GM19468 (cell line): ENCODE results near the gene CDYL2.
"Not testable (repeated sequence)": the region's sequence is repeated elsewhere in the genome, so short reads cannot be mapped to it uniquely, and the experiment has no call there.

Experiments used
- ATAC-seq: cut with Tn5 transposase; IDR thresholded peaks from one replicate; pipeline ENCODE4 v1.9.1; 2021; ENCODE audit warnings: mild to moderate bottlenecking, moderate library complexity, moderate number of reproducible peaks; ENCODE audit not compliant: unreplicated experiment; ENCODE audit errors: extremely low read depth

CDYL2 gene

GRCh38 chr16:80804526-80805383 lies at the start of gene CDYL2:
CDYL2 (minus strand) TSS chr16:80804598; CDS start chr16:80804173, 425 bp downstream.
- peak; percentile 24 for ATAC-seq

DNA sequence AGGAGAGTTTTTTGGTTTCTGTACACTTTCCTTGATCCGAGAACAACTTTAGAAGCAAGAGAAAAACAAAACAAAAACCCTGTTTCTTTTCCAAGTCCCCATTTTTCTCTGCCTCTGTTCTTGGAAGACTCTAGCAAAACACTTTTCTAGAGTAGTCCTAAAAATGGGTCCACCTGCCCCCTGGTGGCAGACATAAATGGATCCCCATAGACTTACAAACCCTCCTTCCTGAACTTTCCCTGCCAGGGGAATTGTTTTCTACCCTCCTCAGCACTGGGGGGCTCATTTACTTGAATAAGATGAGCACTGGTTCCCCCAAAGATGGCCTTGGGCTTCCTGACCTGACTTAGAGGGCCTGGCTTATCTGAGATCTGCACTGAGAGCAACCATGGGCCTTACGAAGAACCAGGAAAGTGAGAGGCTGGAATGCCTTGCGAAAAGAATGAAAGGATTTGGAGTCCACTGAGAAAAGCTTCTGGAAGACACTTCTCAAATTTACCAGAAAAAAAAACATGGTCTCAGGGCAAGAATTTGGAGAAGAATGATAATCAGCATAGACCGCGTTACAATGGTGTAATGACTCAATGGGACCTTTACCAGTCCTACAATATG lies 48.0 kb upstream of the CDYL2 start:
- no peak for ATAC-seq

DNA sequence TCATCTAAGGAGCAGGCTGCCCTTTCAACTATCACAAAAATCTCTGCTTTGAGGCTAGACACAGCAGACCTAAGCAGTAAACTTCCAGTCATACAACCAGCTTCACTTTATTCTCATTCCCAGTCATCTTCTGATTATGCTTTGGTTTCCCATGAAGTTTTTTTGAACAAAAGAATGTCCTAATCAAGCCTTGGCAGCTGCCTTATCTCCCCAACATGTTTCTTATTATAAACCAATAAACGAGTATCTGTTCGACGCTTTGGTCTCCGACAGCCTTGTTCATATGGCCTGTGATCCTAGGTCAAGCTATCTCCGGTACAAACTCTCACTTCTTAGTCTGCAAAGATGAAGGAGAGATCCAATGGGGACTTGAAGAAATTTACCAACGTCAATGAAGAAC lies 47.4 kb upstream of the CDYL2 start:
- ATAC-seq, result no peak

DNA sequence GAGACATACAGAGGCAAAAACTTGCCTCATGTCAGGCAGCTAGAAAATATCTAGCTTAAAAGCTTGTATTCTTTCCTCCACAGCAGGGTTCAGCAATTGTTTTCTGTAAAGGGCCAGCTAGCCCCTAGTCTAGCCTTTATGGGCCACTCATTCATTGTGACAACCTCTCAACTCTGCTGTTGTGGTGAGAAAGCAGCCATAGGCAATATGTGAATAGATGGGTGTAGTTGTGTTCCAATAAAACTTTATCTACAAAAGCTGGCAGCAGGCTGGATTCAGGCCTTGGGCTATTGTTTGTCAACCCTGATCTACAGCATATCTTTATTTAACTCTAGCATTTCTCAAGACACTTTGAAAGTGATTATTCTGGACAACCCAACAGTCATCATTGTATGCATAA lies 46.4 kb upstream of the CDYL2 start:
- ATAC-seq, result no peak

- no peak for ATAC-seq
These were observed 44.5 kb upstream of the CDYL2 start for GRCh38 chr16:80848862-80849261.

GRCh38 chr16:80846680-80847079 lies 42.3 kb upstream of the CDYL2 start:
- ATAC-seq, result no peak

- ATAC-seq, result no peak
These were observed 41.9 kb upstream of the CDYL2 start for GRCh38 chr16:80846275-80846674.

DNA sequence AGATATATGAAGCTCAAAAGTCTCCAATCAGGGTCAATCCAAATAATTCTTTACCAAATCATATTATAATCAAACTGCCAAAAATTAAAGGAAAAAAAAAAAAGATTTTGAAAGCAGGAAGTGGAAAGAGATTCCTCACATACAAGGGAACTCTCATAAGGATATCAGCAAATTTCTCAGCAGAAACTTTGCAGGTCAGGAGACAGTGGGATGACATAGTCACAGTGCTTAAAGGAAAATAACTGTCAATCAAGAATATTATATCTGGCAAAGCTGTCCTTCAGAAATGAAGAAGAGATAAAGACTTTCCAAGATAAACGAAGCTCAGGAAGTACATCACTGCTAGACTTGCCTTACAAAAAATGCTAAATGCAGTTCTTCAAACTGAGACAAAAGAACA lies 40.0 kb upstream of the CDYL2 start:
- no peak for ATAC-seq

- no peak for ATAC-seq
These were observed 36.8 kb upstream of the CDYL2 start for GRCh38 chr16:80841231-80841630.

DNA sequence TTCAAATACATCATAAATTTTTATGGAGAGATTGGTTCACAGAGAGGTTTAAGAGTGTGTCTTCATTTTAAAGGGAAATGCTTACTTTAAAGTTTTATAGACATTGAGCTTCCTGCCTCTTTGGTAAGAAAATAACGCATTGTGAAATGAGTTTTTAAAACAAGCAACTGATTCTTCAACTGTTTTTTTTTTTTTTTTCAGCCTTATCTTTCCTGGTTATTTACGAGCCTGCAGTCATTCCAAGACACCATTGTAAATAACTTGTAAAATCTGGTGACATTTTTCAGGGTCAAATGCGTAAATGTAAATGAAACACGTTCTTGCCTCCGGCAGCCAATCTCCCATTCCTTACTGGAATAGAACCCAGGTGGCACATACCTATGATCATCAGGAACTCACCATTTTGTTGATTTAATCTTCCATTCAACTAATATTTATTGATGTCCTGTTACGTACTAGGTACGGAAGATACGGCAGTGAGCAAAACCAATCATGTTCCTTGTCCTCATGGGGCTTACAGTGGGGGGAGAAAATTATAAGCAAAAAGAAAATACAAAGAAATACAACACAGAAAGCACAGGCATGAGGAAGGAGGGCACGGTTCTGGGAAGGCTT lies 33.2 kb upstream of the CDYL2 start:
- no peak for ATAC-seq

GRCh38 chr16:80836846-80837245 lies 32.4 kb upstream of the CDYL2 start:
- no peak for ATAC-seq

DNA sequence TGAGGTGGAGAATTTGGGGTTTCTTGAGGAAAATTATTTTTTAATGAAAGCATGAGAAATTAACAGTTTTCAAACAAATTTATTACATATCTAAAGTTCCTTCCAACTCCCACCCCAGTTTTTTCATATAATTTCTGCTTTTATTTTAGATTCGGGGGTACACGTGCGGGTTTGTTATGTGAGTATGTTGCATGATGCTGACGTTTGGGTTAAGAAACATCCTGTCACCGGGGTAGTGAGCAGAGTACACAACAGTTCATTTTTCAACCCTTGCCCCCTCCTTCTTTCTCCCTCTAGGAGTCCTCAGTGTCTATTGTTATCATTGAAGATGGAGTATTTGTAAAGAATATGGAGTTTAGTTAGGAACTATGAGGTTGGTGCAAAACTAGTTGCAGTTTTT lies 31.8 kb upstream of the CDYL2 start:
- ATAC-seq, result no peak

- no peak for ATAC-seq
These were observed 26.6 kb upstream of the CDYL2 start for GRCh38 chr16:80831039-80831438.

GRCh38 chr16:80828495-80828894 lies 24.1 kb upstream of the CDYL2 start:
- ATAC-seq, result no peak

GRCh38 chr16:80827007-80827406 lies 22.6 kb upstream of the CDYL2 start:
- ATAC-seq, result no peak

GRCh38 chr16:80825365-80825758 lies 21.0 kb upstream of the CDYL2 start:
- no peak for ATAC-seq

DNA sequence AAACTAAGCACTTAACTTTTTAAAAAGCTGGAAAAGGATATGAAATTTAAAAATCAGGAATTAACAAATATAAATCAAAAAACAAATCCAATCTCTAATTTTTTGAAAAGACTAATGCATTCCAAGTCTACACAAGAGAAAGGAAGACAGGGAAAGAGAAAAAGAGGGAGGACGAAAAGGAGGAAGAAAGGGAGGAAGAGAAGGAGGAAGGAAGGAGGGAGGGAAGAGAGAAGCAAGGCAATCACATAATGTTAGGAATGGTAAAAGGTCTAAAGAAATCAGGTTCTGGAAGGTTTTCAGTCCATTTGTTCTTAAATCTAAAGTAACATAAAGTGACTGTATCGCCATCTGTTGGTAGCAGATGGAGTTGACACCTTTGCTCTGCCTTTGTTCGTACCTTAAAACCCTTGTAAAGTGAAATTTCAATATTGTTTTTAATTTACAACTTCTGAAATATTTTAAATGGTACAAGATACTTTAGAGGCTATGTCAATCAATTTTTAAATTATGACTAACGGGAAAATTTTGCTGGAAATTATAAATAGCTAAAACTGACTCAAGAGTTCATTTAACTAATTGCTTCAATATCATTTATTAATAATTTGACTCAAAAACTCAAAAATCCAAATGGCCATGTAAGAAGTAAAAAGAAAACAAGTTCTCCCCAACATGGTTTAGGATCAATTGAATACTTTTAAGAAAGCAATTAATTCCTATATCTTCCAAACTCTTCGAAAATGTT lies 20.4 kb upstream of the CDYL2 start:
- no peak for ATAC-seq

DNA sequence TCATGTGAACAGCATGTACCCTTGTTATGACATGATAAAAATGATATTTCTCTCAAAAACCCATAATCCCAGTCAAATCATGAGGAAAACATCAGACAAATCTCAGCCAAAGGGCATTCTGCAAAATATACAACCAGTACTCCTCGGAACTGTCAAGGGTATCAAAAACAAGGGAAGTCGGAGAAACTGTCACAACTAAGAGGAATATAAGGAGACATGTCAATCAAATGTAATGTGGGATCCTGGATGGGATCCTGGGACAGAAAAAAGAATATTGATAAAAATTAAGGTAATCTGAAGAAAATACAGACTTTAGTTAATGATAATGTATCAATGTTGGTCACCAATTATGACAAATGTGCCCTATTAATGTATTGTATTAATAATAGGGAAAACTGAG lies 15.6 kb upstream of the CDYL2 start:
- no peak for ATAC-seq

DNA sequence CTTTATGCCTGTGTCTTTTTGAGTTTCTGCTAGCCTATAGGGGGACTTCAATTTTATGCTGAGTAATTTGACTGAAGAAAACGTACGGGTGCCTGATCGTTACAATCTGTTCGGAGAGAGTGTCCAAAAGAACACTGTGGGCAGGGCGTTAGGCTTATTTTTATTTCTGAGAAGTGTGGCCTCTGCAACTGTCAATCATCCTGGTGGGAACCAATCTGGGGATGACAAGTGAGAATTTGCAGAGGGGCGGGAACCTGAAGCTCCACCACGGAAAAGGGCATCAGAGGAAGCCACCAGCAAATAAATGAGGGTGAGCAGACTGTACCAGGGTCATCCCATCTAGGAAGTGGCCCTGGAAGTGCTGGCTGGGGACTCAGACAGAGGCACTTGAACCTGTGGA lies 12.0 kb upstream of the CDYL2 start:
- ATAC-seq, result no peak

- not testable (repeated sequence) for ATAC-seq
These were observed 10.9 kb upstream of the CDYL2 start for GRCh38 chr16:80815278-80815677.

DNA sequence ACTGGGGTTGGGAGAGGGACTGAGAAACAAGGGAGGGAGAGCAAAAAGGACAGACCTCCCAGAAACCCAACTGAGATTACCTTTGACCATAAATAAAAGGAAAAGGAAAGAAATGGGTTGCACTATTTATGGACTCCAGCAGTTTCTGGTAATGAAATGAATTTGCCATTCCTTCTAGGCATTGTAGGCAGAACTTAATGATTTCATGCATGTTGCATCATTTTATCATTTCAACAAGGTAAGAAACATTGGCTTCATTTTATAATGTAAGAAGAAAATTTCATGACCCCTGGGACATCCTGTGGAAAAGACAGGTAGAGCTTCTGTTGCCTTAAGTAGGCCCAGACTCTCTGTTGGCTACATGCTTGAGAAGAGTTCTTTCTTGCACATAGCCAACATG lies 8.2 kb upstream of the CDYL2 start:
- no peak for ATAC-seq
